IMR-90 (cell line): ENCODE results near the gene PLD5. TPM values are rescaled to one million over a fixed set of nuclear protein-coding genes. Genes with fewer than 3 reads are reported as not detected.

ENCODE experiments used
- ATAC-seq: fragments of 200-7000 bp; cut with Tn5 transposase; 2 replicates; pipeline ENCODE4 v1.9.1; 2020; ENCODE audit warnings: low read depth, mild to moderate bottlenecking, moderate library complexity
- BruUV-seq: library from RNA; stranded (reverse); fragments of 400-500 nt; replicated peaks from 2 replicates; lab custom pipeline; 2021; lab: Mats Ljungman, UMichigan
- CTCF ChIA-PET: fragments of 300-600 bp; formaldehyde crosslinking; extraction: SDS; loops from one replicate; lab custom pipeline; 2021; ENCODE audit warnings: antibody characterized with exemption; lab: Yijun Ruan, JAX
- POLR2A ChIA-PET: fragments of 300-600 bp; sonication (Branson Sonifier 250); formaldehyde crosslinking; loops from one replicate; lab custom pipeline; 2022; ENCODE audit warnings: antibody characterized with exemption; ENCODE audit not compliant: unreplicated experiment; lab: Charles Lee
- DNase-seq: peaks from one replicate; pipeline ENCODE4 v3.0.0; 2013
- H2AFZ ChIP-seq: replicated peaks from 2 replicates; pipeline ENCODE3; 2013; ENCODE audit warnings: low read length, mild to moderate bottlenecking; ENCODE audit not compliant: poor library complexity
- H2AK5ac ChIP-seq: 2 replicates; pipeline ENCODE4 v1.6.1; 2013; ENCODE audit warnings: low read depth, low read length, inconsistent platforms
- H2AK9ac ChIP-seq: replicated peaks from 2 replicates; pipeline ENCODE3; 2013; ENCODE audit warnings: mild to moderate bottlenecking, low read depth, low read length, moderate library complexity; ENCODE audit not compliant: poor library complexity
- H2BK120ac ChIP-seq: 2 replicates; pipeline ENCODE4 v1.6.1; 2013; ENCODE audit warnings: low read depth, low read length, inconsistent platforms
- H2BK15ac ChIP-seq: 3 replicates; pipeline ENCODE4 v1.6.1; 2013; ENCODE audit warnings: low read depth, low read length, inconsistent platforms
- H2BK20ac ChIP-seq: 2 replicates; pipeline ENCODE4 v1.6.1; 2013; ENCODE audit warnings: low read depth, mild to moderate bottlenecking, inconsistent platforms, low read length, moderate library complexity
- H2BK5ac ChIP-seq: 2 replicates; pipeline ENCODE4 v1.6.1; 2013; ENCODE audit warnings: mild to moderate bottlenecking, low read depth, low read length, inconsistent platforms; ENCODE audit not compliant: poor library complexity, severe bottlenecking
- H3K14ac ChIP-seq: replicated peaks from 2 replicates; pipeline ENCODE4 v1.6.1; 2013; ENCODE audit warnings: low read depth, low read length, inconsistent platforms
- H3K18ac ChIP-seq: 2 replicates; pipeline ENCODE4 v1.6.1; 2013; ENCODE audit warnings: low read depth, low read length, control low read depth
- H3K23ac ChIP-seq: 2 replicates; pipeline ENCODE4 v1.6.1; 2013; ENCODE audit warnings: low read depth, low read length, inconsistent platforms
- H3K27ac ChIP-seq: 2 replicates; pipeline ENCODE4 v1.5.1; 2013; ENCODE audit warnings: mild to moderate bottlenecking, control low read depth, low read length; ENCODE audit not compliant: insufficient read depth
- H3K27me3 ChIP-seq: 2 replicates; pipeline ENCODE4 v1.6.1; 2013; ENCODE audit warnings: low read length; ENCODE audit not compliant: control insufficient read depth, insufficient read depth
- H3K36me3 ChIP-seq: 2 replicates; pipeline ENCODE4 v1.6.1; 2013; ENCODE audit warnings: low read length, mixed read lengths; ENCODE audit not compliant: control insufficient read depth, insufficient read depth
- H3K4ac ChIP-seq: 2 replicates; pipeline ENCODE4 v1.6.1; 2013; ENCODE audit warnings: low read depth, low read length, inconsistent platforms
- H3K4me1 ChIP-seq: 2 replicates; pipeline ENCODE4 v1.6.1; 2013; ENCODE audit warnings: low read length, mixed read lengths; ENCODE audit not compliant: control insufficient read depth, insufficient read depth
- H3K4me2 ChIP-seq: 2 replicates; pipeline ENCODE4 v1.6.1; 2013; ENCODE audit warnings: low read depth, mild to moderate bottlenecking, control low read depth, low read length, moderate library complexity
- H3K4me3 ChIP-seq: 2 replicates; pipeline ENCODE4 v1.5.1; 2013; ENCODE audit warnings: low read depth, mild to moderate bottlenecking, control low read depth, low read length, moderate library complexity; ENCODE audit not compliant: insufficient read depth
- H3K56ac ChIP-seq: 2 replicates; pipeline ENCODE4 v1.6.1; 2013; ENCODE audit warnings: low read length, inconsistent platforms; ENCODE audit not compliant: insufficient read depth; ENCODE audit errors: extremely low read depth
- H3K79me1 ChIP-seq, 2 experiments: 2 replicates each; pipeline ENCODE4 v1.6.1; 2013; ENCODE audit warnings: low read length in 2 of 2, inconsistent platforms in 1 of 2, low read depth in 1 of 2
- H3K9ac ChIP-seq: 2 replicates; pipeline ENCODE4 v1.6.1; 2013; ENCODE audit warnings: low read depth, low read length, control low read depth
- H3K9me1 ChIP-seq: 2 replicates; pipeline ENCODE4 v1.6.1; 2013; ENCODE audit warnings: low read length, inconsistent platforms; ENCODE audit not compliant: insufficient read depth
- H3K9me3 ChIP-seq: 2 replicates; pipeline ENCODE4 v1.6.1; 2013; ENCODE audit warnings: low read length; ENCODE audit not compliant: control insufficient read depth, insufficient read depth
- H4K20me1 ChIP-seq: 2 replicates; pipeline ENCODE4 v1.6.1; 2013; ENCODE audit warnings: low read length, inconsistent platforms; ENCODE audit not compliant: insufficient read depth
- H4K5ac ChIP-seq: 2 replicates; pipeline ENCODE4 v1.6.1; 2013; ENCODE audit warnings: mild to moderate bottlenecking, low read depth, low read length, control low read depth
- H4K8ac ChIP-seq, 2 experiments: 2 replicates each; pipeline ENCODE4 v1.6.1; 2013; ENCODE audit warnings: low read depth in 2 of 2, low read length in 2 of 2, control low read depth in 1 of 2, inconsistent platforms in 1 of 2
- H4K91ac ChIP-seq: 2 replicates; pipeline ENCODE4 v1.6.1; 2013; ENCODE audit warnings: low read depth, low read length, inconsistent platforms; ENCODE audit not compliant: insufficient read depth
- BHLHE40 ChIP-seq: fragments of 150-350 bp; IDR thresholded peaks from 2 replicates; pipeline ENCODE4 v1.6.1; 2016; ENCODE audit warnings: mild to moderate bottlenecking, low read depth, low read length
- CEBPB ChIP-seq: IDR thresholded peaks from 2 replicates; pipeline ENCODE4 v1.6.1; 2012; ENCODE audit warnings: low read depth, low read length, improper control_type of control experiment
- CHD1 ChIP-seq: IDR thresholded peaks from 2 replicates; pipeline ENCODE4 v1.6.1; 2012; ENCODE audit warnings: low read depth, low read length, improper control_type of control experiment
- FOS ChIP-seq: fragments of 150-350 bp; IDR thresholded peaks from 2 replicates; pipeline ENCODE4 v1.6.1; 2016; ENCODE audit warnings: low read depth, low read length
- MAFK ChIP-seq: IDR thresholded peaks from 2 replicates; pipeline ENCODE4 v1.6.1; 2012; ENCODE audit warnings: low read depth, low read length, improper control_type of control experiment
- MAZ ChIP-seq: IDR thresholded peaks from 2 replicates; pipeline ENCODE4 v1.6.1; 2012; ENCODE audit warnings: low read depth, mild to moderate bottlenecking, low read length, improper control_type of control experiment, moderate library complexity, borderline replicate concordance
- MXI1 ChIP-seq: IDR thresholded peaks from 2 replicates; pipeline ENCODE4 v1.6.1; 2012; ENCODE audit warnings: low read depth, mild to moderate bottlenecking, low read length, moderate library complexity, borderline replicate concordance
- NFE2L2 ChIP-seq: fragments of 150-350 bp; IDR thresholded peaks from 2 replicates; pipeline ENCODE4 v1.6.1; 2016; ENCODE audit warnings: low read depth, mild to moderate bottlenecking, low read length
- POLR2A ChIP-seq: IDR thresholded peaks from 2 replicates; pipeline ENCODE4 v1.6.1; 2012; ENCODE audit warnings: mild to moderate bottlenecking, low read depth, low read length
- RAD21 ChIP-seq: IDR thresholded peaks from 2 replicates; pipeline ENCODE4 v1.6.1; 2012; ENCODE audit warnings: low read length, improper control_type of control experiment
- RCOR1 ChIP-seq: IDR thresholded peaks from 2 replicates; pipeline ENCODE4 v1.6.1; 2012; ENCODE audit warnings: mild to moderate bottlenecking, low read length, improper control_type of control experiment; ENCODE audit not compliant: insufficient replicate concordance
- RFX5 ChIP-seq: IDR thresholded peaks from 2 replicates; pipeline ENCODE4 v1.8.0; 2012; ENCODE audit warnings: low read depth, mild to moderate bottlenecking, low read length, moderate library complexity
- SMC3 ChIP-seq: fragments of 150-350 bp; IDR thresholded peaks from 2 replicates; pipeline ENCODE4 v1.6.1; 2016; ENCODE audit warnings: low read depth, mild to moderate bottlenecking, antibody characterized with exemption, low read length, moderate library complexity
- WGBS, 2 experiments: methylation state at CpG; one replicate each; pipeline versions ENCODE4 v1.1.5 to v1.1.7; 2013; ENCODE audit warnings: missing lambda C conversion rate in 2 of 2; ENCODE audit not compliant: insufficient read length in 1 of 2; ENCODE audit errors: extremely low coverage in 2 of 2; 5-methylcytosine and 5-hydroxymethylcytosine counted together
- dilution Hi-C: fragments of 300-500 bp; cut with HindIII; formaldehyde crosslinking; loops from one replicate; pipeline ENCODE4 v1.14.3; 2018; ENCODE audit warnings: low sequenced_read_pairs; ENCODE audit not compliant: unreplicated experiment
- in situ Hi-C: fragments of 300-500 bp; cut with MboI; formaldehyde crosslinking; loops from 3 replicates; pipeline ENCODE4 v1.14.3; 2019; ENCODE audit warnings: low sequenced_read_pairs, inconsistent platforms, mixed read lengths
- intact Hi-C: fragments of 100-400 bp; cut with micrococcal nuclease; formaldehyde crosslinking; loops from 2 replicates; pipeline ENCODE4 v1.10.0; 2022
- polyA plus RNA-seq, 3 experiments: library from polyadenylated mRNA; depleted of rRNA; stranded (reverse); fragments of >200 nt; gene quantifications; 2 replicates each; pipeline ENCODE4 v1.2.3, GENCODE V29; 2012; ENCODE audit warnings: low replicate concordance in 1 of 3
- total RNA-seq: library from RNA; depleted of rRNA; stranded (reverse); fragments of >200 nt; gene quantifications from 2 replicates; pipeline ENCODE4 v1.2.3, GENCODE V29; 2012
- TF ChIP-seq, protein P1 (sequence below): fragments of 150-350 bp; IDR thresholded peaks from 2 replicates; pipeline ENCODE4 v1.6.1; 2016; ENCODE audit warnings: low read depth, mild to moderate bottlenecking, low read length, moderate library complexity, borderline replicate concordance
- TF ChIP-seq, protein P2 (sequence below): fragments of 150-350 bp; IDR thresholded peaks from 2 replicates; pipeline ENCODE4 v1.6.1; 2017; ENCODE audit warnings: mild to moderate bottlenecking, antibody characterized with exemption, low read length, low read depth
- TF ChIP-seq, protein P3 (sequence below): conservative IDR thresholded peaks from 2 replicates; pipeline ENCODE4 v1.5.1; 2012; ENCODE audit warnings: mild to moderate bottlenecking, low read depth, low read length, improper control_type of control experiment

Gene PLD5
- total and polyA plus RNA-seq, 2 of the 4 experiments (the other 2 are of a cell fraction) = not detected

DNA sequence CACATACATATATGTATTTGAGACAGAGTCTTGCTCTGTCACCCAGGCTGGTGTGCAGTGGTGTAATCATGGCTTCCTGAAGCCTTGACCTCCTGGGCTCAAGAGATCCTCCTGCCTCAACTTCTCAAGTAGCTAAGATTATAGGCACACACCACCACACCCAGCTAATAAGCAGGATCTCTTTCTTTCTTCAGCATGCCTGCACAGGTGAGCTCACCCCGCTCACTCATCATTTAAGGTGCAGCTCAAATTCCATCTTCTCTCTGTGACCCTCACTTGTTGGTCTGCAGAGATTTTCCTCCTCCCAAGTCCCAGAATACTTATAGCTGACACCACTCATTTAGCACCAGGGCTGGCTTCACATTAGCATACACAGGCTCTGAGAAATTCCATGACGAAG is 316.5 kb downstream of the PLD5 start:
- H3K4me3 ChIP-seq = no peak overlapping the region
- H2AFZ ChIP-seq = no peak overlapping the region
- ATAC-seq (no peak), DNase-seq (no peak)
- in situ Hi-C loops = no loop called here
- no peak overlapping the region for H3K18ac ChIP-seq
- WGBS, 2 experiments = 29% methylated on average over 1 of the region's 2 CpGs; no CpG with 5 or more reads in 1 of the 2 experiments
- no peak overlapping the region for H2BK5ac ChIP-seq
- H3K4me1 ChIP-seq = no peaks in the 10 kb centered on the region
- no peaks in the 10 kb centered on the region for H3K36me3 ChIP-seq
- dilution Hi-C loops = no loop called here
- no peak overlapping the region for H3K14ac ChIP-seq
- H3K4ac ChIP-seq = no peak overlapping the region
- no peak overlapping the region for H2AK5ac ChIP-seq
- POLR2A ChIA-PET = no interaction called here
- TF ChIP-seq BHLHE40 (no peak), MAZ (no peak), RAD21 (no peak), FOS (no peak), NFE2L2 (no peak), RCOR1 (no peak), POLR2A (no peak), CHD1 (no peak), MXI1 (no peak), SMC3 (no peak), CEBPB (no peak), MAFK (no peak), RFX5 (no peak)
- TF ChIP-seq, protein P1, sequence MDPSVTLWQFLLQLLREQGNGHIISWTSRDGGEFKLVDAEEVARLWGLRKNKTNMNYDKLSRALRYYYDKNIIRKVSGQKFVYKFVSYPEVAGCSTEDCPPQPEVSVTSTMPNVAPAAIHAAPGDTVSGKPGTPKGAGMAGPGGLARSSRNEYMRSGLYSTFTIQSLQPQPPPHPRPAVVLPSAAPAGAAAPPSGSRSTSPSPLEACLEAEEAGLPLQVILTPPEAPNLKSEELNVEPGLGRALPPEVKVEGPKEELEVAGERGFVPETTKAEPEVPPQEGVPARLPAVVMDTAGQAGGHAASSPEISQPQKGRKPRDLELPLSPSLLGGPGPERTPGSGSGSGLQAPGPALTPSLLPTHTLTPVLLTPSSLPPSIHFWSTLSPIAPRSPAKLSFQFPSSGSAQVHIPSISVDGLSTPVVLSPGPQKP = no peak
- TF ChIP-seq, protein P2, sequence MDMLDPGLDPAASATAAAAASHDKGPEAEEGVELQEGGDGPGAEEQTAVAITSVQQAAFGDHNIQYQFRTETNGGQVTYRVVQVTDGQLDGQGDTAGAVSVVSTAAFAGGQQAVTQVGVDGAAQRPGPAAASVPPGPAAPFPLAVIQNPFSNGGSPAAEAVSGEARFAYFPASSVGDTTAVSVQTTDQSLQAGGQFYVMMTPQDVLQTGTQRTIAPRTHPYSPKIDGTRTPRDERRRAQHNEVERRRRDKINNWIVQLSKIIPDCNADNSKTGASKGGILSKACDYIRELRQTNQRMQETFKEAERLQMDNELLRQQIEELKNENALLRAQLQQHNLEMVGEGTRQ = no peak
- TF ChIP-seq, protein P3, sequence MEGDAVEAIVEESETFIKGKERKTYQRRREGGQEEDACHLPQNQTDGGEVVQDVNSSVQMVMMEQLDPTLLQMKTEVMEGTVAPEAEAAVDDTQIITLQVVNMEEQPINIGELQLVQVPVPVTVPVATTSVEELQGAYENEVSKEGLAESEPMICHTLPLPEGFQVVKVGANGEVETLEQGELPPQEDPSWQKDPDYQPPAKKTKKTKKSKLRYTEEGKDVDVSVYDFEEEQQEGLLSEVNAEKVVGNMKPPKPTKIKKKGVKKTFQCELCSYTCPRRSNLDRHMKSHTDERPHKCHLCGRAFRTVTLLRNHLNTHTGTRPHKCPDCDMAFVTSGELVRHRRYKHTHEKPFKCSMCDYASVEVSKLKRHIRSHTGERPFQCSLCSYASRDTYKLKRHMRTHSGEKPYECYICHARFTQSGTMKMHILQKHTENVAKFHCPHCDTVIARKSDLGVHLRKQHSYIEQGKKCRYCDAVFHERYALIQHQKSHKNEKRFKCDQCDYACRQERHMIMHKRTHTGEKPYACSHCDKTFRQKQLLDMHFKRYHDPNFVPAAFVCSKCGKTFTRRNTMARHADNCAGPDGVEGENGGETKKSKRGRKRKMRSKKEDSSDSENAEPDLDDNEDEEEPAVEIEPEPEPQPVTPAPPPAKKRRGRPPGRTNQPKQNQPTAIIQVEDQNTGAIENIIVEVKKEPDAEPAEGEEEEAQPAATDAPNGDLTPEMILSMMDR = no peak
- intact Hi-C loops = no loop called here
- no peaks in the 10 kb centered on the region for H3K27me3 ChIP-seq
- no peaks in the 10 kb centered on the region for H3K9me1 ChIP-seq
- H3K23ac ChIP-seq = no peak overlapping the region
- no TSS peak for BruUV-seq
- H2BK120ac ChIP-seq = no peak overlapping the region
- H4K8ac ChIP-seq = no peak overlapping the region
- no peak overlapping the region for H3K9ac ChIP-seq
- no peak overlapping the region for H2AK9ac ChIP-seq
- no peak overlapping the region for H3K56ac ChIP-seq
- no peaks in the 10 kb centered on the region for H3K79me1 ChIP-seq
- H3K27ac ChIP-seq = no peak overlapping the region
- H4K20me1 ChIP-seq = no peaks in the 10 kb centered on the region
- no peak overlapping the region for H3K4me2 ChIP-seq
- no peak overlapping the region for H2BK20ac ChIP-seq
- no peak overlapping the region for H4K91ac ChIP-seq
- CTCF ChIA-PET = no interaction called here
- H3K9me3 ChIP-seq = peaks cover 21% of the 10 kb centered on the region
- H2BK15ac ChIP-seq = no peak overlapping the region
- no peak overlapping the region for H4K5ac ChIP-seq
